ENCODE measurements around the gene BTBD19. TPM values are rescaled to one million over a fixed set of nuclear protein-coding genes. Genes with fewer than 3 reads are reported as not detected.
"Not testable (repeated sequence)": the region's sequence is repeated elsewhere in the genome, so short reads cannot be mapped to it uniquely, and the experiment has no call there.

Gene BTBD19
- total RNA-seq, 1 donor from 2014 or later: 8.7 TPM

DNA sequence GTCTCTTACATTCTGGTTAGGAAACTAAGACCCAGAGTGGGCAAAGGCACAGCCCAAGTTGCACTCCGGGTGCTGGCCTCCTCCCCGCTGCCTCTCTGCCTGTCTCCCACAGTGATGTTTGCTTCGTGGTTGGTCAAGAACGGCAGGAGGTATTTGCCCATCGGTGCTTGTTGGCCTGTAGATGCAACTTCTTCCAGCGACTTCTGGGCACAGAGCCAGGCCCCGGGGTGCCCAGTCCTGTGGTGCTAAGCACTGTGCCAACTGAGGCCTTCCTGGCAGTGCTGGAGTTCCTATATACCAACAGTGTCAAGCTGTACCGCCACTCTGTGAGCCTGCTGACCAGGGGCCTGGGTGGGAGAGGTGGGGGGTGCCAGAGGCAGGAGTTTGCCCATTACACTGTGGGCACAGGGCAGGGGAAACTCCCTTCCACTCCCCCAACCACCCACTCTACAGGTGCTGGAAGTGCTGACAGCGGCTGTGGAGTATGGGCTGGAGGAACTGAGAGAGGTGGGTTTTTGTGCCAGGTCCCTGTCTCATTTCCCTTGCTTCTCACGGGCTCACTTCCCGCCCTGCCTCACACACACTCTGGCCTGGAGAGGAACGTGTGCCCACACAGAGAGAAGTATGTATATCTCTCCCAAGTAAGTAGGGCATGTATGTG lies 1.9 kb downstream of the BTBD19 start:
- peak overlapping the region; percentile 100 for H3K27ac ChIP-seq
- no peaks in the 10 kb centered on the region for H3K9me3 ChIP-seq
- ATAC-seq (no peak), DNase-seq (peak; percentile 87)
- peaks cover 92% of the 10 kb centered on the region for H3K4me1 ChIP-seq
- no peaks in the 10 kb centered on the region for H3K27me3 ChIP-seq (ENCODE audit: low read depth)
- no peak for TF ChIP-seq CTCF (IDR thresholded peaks at IDR 0.05)
- H3K36me3 ChIP-seq: peaks cover 18% of the 10 kb centered on the region
- intact Hi-C loops (cut with DNase I): no loop called here
- H3K4me3 ChIP-seq: peak overlapping the region; percentile 47

- H3K36me3 ChIP-seq: peaks cover 13% of the 10 kb centered on the region
- H3K4me3 ChIP-seq; ATAC-seq; H3K27me3 ChIP-seq (ENCODE audit: low read depth); H3K9me3 ChIP-seq; intact Hi-C loops (cut with DNase I): not testable (repeated sequence)
- H3K27ac ChIP-seq: peak overlapping the region; percentile 100
- peak; percentile 35 for DNase-seq
- peaks cover 92% of the 10 kb centered on the region for H3K4me1 ChIP-seq
Observed at GRCh38 chr1:44810762-44811105, 2.4 kb downstream of the BTBD19 start.

DNA sequence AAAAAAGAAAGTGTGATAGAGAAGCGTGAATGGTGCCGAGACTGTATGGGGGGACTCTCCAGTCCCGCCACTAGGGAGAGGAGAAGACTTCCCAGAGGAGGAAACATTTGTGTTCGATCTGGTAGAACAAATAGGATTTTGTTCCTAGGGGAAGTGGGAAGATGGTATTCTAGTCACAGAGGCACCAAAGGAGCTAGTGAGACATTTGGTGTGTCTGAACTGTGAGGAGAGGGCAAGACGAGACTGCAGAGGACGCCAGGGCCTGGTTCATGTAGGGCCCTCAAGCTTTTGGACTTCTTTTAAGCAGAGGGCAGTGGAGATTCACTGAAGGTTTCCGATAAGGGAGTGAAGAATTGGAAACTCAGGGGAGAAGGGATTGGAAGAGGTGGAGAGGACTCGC lies 2.9 kb downstream of the BTBD19 start:
- peak overlapping the region; percentile 100 for H3K27ac ChIP-seq
- H3K4me1 ChIP-seq: peaks cover 91% of the 10 kb centered on the region
- peak; percentile 3 for DNase-seq

DNA sequence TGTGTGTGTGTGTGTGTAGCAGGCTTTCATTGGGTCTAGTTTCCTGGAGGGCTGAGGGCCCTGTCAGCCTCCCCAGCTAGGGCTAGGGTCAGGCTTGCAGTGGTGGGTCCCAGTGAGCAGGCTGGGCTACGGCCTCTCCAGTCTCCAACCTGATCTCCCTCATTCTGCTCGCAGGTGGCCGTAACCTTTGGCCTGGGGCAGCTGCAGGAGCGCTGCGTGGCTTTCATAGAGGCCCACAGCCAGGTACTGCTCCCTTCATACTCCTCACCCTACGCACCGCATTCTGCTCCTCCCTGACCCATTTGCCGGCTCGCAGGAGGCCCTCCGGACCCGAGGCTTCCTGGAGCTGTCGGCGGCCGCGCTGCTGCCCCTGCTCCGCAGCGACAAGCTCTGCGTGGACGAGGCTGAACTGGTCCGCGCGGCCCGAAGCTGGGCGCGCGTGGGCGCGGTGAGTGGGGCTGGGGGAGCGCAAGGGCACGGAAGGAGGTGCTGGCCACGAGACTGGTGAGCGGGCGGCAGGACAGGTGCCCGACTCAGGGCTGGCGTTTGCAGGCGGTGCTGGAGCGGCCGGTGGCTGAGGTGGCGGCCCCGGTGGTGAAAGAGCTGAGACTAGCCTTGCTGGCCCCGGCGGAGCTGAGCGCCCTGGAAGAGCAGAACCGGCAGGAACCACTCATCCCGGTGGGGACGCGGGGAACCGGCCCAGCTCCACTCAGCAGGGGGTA lies 4.7 kb downstream of the BTBD19 start:
- no peaks in the 10 kb centered on the region for H3K36me3 ChIP-seq
- peaks cover 74% of the 10 kb centered on the region for H3K4me1 ChIP-seq
- DNase-seq (peak; percentile 59), ATAC-seq (peak; percentile 3 to 23)
- peak overlapping the region; percentile 60 for H3K4me3 ChIP-seq
- H3K27me3 ChIP-seq (ENCODE audit: low read depth): no peaks in the 10 kb centered on the region
- no peaks in the 10 kb centered on the region for H3K9me3 ChIP-seq
- peak overlapping the region; percentile 89 for H3K27ac ChIP-seq
- TF ChIP-seq CTCF (IDR thresholded peaks at IDR 0.05): no peak
- intact Hi-C loops (cut with DNase I): no loop called here

More for the DNA sequence above, 2.9 kb downstream of the BTBD19 start:
- no peaks in the 10 kb centered on the region for H3K27me3 ChIP-seq (ENCODE audit: low read depth)
- H3K4me3 ChIP-seq: no peak overlapping the region
- no peak for ATAC-seq
- TF ChIP-seq CTCF (IDR thresholded peaks at IDR 0.05): no peak
- intact Hi-C loops (cut with DNase I): no loop called here
- H3K36me3 ChIP-seq: peaks cover 8% of the 10 kb centered on the region
- no peaks in the 10 kb centered on the region for H3K9me3 ChIP-seq

GRCh38 chr1:44815926-44816325 lies 7.6 kb downstream of the BTBD19 start:
- peak overlapping the region; percentile 34 for H3K27ac ChIP-seq
- peaks cover 57% of the 10 kb centered on the region for H3K4me1 ChIP-seq
- intact Hi-C loops (cut with DNase I); H3K4me3 ChIP-seq; ATAC-seq; H3K36me3 ChIP-seq; H3K9me3 ChIP-seq; H3K27me3 ChIP-seq (ENCODE audit: low read depth): not testable (repeated sequence)
- DNase-seq: peak; percentile 24

DNA sequence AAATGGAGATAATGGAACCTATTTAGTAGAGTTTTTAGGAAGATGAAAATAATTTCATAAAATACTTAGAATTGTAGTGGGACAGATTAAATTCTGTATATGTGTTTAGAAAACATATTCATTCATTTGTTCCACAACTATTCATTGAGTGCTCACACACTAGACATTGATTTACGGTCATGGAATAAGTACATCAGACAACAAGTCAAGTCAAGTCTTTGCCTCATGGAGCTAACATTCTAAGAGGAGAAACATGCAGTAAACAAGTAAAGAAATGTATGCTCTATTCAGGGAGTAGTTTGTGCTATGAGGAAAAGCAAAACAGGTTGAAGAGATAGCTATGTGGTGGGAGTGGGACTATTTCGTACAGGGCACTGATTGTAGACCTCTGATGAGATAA lies 9.0 kb downstream of the BTBD19 start:
- no peak overlapping the region for H3K4me3 ChIP-seq
- H3K27ac ChIP-seq: no peak overlapping the region
- H3K36me3 ChIP-seq: no peaks in the 10 kb centered on the region
- peaks cover 48% of the 10 kb centered on the region for H3K4me1 ChIP-seq
- DNase-seq (no peak), ATAC-seq (no peak)
- H3K9me3 ChIP-seq: no peaks in the 10 kb centered on the region
- intact Hi-C loops (cut with DNase I): no loop called here
- no peaks in the 10 kb centered on the region for H3K27me3 ChIP-seq (ENCODE audit: low read depth)
- TF ChIP-seq CTCF (IDR thresholded peaks at IDR 0.05): no peak

Data from lower lobe of right lung (tissue), 2 donors.